Gastrocnemius medialis (tissue), 4 donors: Measurements from ENCODE around the gene TMEM165.

Source experiments
- CTCF ChIP-seq, 5 experiments: fragments of 450-650 bp in 3 of 5; fragments of 200-600 bp in 2 of 5; sonication (generic) in 2 of 5; IDR thresholded peaks in 4 of 5; conservative IDR thresholded peaks in 1 of 5; 1 replicate in 4 of 5; 2 replicates in 1 of 5; pipeline ENCODE4 v1.5.1; 2016 to 2019; ENCODE audit warnings: antibody characterized with exemption in 5 of 5, mild to moderate bottlenecking in 3 of 5, moderate library complexity in 3 of 5
- POLR2A ChIP-seq, 2 donors: fragments of 450-650 bp; IDR thresholded peaks; one replicate each; pipeline ENCODE4 v1.6.1; 2017; ENCODE audit warnings: antibody characterized with exemption in 2 of 2, mild to moderate bottlenecking in 2 of 2, moderate library complexity in 2 of 2

- TF ChIP-seq CTCF (IDR thresholded peaks at IDR 0.05 in 4 of 5, conservative IDR thresholded peaks at IDR 0.05 in 1 of 5) (no peak), POLR2A (IDR thresholded peaks at IDR 0.05) (no peak)
Observed at GRCh38 chr4:55378617-55379467, 16.9 kb upstream of the TMEM165 start.
